HCT116 (cell line): ENCODE measurements around the gene SYNPR. TPM values are rescaled to one million over a fixed set of nuclear protein-coding genes. Genes with fewer than 3 reads are reported as not detected.

ENCODE experiments used
- ATAC-seq: fragments of 200-7000 bp; cut with Tn5 transposase; 2 replicates; pipeline ENCODE4 v1.9.1; 2020; ENCODE audit warnings: mild to moderate bottlenecking, moderate library complexity
- BruUV-seq: library from RNA; stranded (reverse); fragments of 400-500 nt; replicated peaks from 2 replicates; lab custom pipeline; 2021; lab: Mats Ljungman, UMichigan
- CTCF ChIA-PET: fragments of 300-600 bp; sonication (Branson Sonifier 250); formaldehyde crosslinking; loops from one replicate; lab custom pipeline; 2021; ENCODE audit warnings: antibody characterized with exemption; lab: Charles Lee
- POLR2A ChIA-PET: fragments of 300-600, 350-600 bp; sonication (Branson Sonifier 250); formaldehyde crosslinking; loops from one replicate; lab custom pipeline; 2021; ENCODE audit warnings: antibody characterized with exemption; lab: Charles Lee
- RAD21 ChIA-PET, 2 experiments: fragments of 300-600 bp; sonication (Branson Sonifier 250); formaldehyde crosslinking; loops; one replicate each; lab custom pipeline; 2023; ENCODE audit warnings: low total read pairs in 2 of 2; ENCODE audit not compliant: uncharacterized antibody in 2 of 2, unreplicated experiment in 2 of 2, low non-redundant PET in 1 of 2; lab: Charles Lee
- DNase-seq: peaks from one replicate; pipeline ENCODE4 v3.0.0-alpha.2; 2010; ENCODE audit warnings: low read depth, low spot score
- H2AFZ ChIP-seq: fragments of 200-600 bp; shearing (Covaris generic), sonication (generic); 2 replicates; pipeline ENCODE4 v1.6.1; 2017; ENCODE audit warnings: low read depth, mixed run types, mixed read lengths, antibody characterized with exemption, low read length; ENCODE audit not compliant: poor library complexity, severe bottlenecking
- H3K27ac ChIP-seq: 2 replicates; pipeline ENCODE4 v1.5.1; 2012; ENCODE audit warnings: low read depth, low read length
- H3K27me3 ChIP-seq: fragments of 200-600 bp; sonication (generic); 2 replicates; pipeline ENCODE4 v1.6.1; 2016; ENCODE audit warnings: mixed run types, low read length, mixed read lengths; ENCODE audit not compliant: insufficient read depth
- H3K36me3 ChIP-seq, 2 experiments: fragments of 200-500 bp in 1 of 2; fragments of 200-600 bp in 1 of 2; sonication (Bioruptor generic) in 1 of 2; sonication (generic) in 1 of 2; 2 replicates each; pipeline versions ENCODE4 v1.5.1 to v1.6.1; 2014 to 2016; ENCODE audit warnings: low read length in 2 of 2, inconsistent platforms in 1 of 2, mixed read lengths in 1 of 2, mixed run types in 1 of 2; ENCODE audit not compliant: insufficient read depth in 2 of 2, control insufficient read depth in 1 of 2
- H3K4me1 ChIP-seq, 2 experiments: fragments of 200-600 bp in 1 of 2; sonication (generic) in 1 of 2; 2 replicates each; pipeline versions ENCODE4 v1.5.1 to v1.6.1; 2012 to 2017; ENCODE audit warnings: low read length in 2 of 2, inconsistent platforms in 1 of 2, mild to moderate bottlenecking in 1 of 2, mixed read lengths in 1 of 2, mixed run types in 1 of 2, moderate library complexity in 1 of 2; ENCODE audit not compliant: insufficient read depth in 2 of 2, control insufficient read depth in 1 of 2
- H3K4me2 ChIP-seq: fragments of 200-600 bp; sonication (generic); 2 replicates; pipeline ENCODE4 v1.6.1; 2017; ENCODE audit warnings: mixed run types, low read length, mixed read lengths
- H3K4me3 ChIP-seq, 2 experiments: fragments of 200-600 bp in 1 of 2; sonication (generic) in 1 of 2; replicated peaks in 1 of 2; 2 replicates each; pipeline ENCODE4 v1.5.1; 2011 to 2016; ENCODE audit warnings: low read length in 2 of 2, control low read depth in 1 of 2, low read depth in 1 of 2, mild to moderate bottlenecking in 1 of 2, mixed read lengths in 1 of 2, mixed run types in 1 of 2
- H3K79me2 ChIP-seq: fragments of 200-600 bp; sonication (generic); 2 replicates; pipeline ENCODE4 v1.6.1; 2017; ENCODE audit warnings: mild to moderate bottlenecking, mixed run types, low read length, moderate library complexity, mixed read lengths; ENCODE audit not compliant: insufficient read depth
- H3K9ac ChIP-seq: fragments of 200-600 bp; sonication (generic); 2 replicates; pipeline ENCODE4 v1.6.1; 2016; ENCODE audit warnings: low read length, mixed read lengths
- H3K9me2 ChIP-seq: fragments of 200-600 bp; sonication (generic), shearing (Covaris generic); 2 replicates; pipeline ENCODE4 v1.6.1; 2017; ENCODE audit warnings: mixed run types, mild to moderate bottlenecking, moderate library complexity; ENCODE audit not compliant: insufficient read depth
- H3K9me3 ChIP-seq, 2 experiments: fragments of 200-500 bp in 1 of 2; fragments of 200-600 bp in 1 of 2; sonication (Bioruptor generic) in 1 of 2; sonication (generic) in 1 of 2; 2 replicates each; pipeline ENCODE4 v1.6.1; 2014 to 2017; ENCODE audit warnings: low read length in 2 of 2, mixed read lengths in 2 of 2, inconsistent platforms in 1 of 2, low read depth in 1 of 2, mild to moderate bottlenecking in 1 of 2, mixed run types in 1 of 2, moderate library complexity in 1 of 2; ENCODE audit not compliant: control insufficient read depth in 1 of 2, insufficient read depth in 1 of 2
- H4K20me1 ChIP-seq: fragments of 200-600 bp; sonication (generic), shearing (Covaris generic); 2 replicates; pipeline ENCODE4 v1.6.1; 2017; ENCODE audit warnings: mixed run types, mild to moderate bottlenecking, moderate library complexity; ENCODE audit not compliant: insufficient read depth
- ATF3 ChIP-seq: IDR thresholded peaks from 2 replicates; pipeline ENCODE4 v1.6.1; 2012
- CBX3 ChIP-seq: IDR thresholded peaks from 2 replicates; pipeline ENCODE4 v1.6.1; 2012; ENCODE audit warnings: low read depth
- CEBPB ChIP-seq: IDR thresholded peaks from 2 replicates; pipeline ENCODE4 v1.6.1; 2012; ENCODE audit warnings: low read depth
- EGR1 ChIP-seq: IDR thresholded peaks from 2 replicates; pipeline ENCODE4 v1.6.1; 2012; ENCODE audit warnings: low read depth
- EZH2 ChIP-seq: fragments of 200-600 bp; sonication (generic); IDR thresholded peaks from 2 replicates; pipeline ENCODE4 v1.6.1; 2017; ENCODE audit warnings: antibody characterized with exemption, mixed run types
- JUND ChIP-seq: IDR thresholded peaks from 2 replicates; pipeline ENCODE4 v1.6.1; 2012
- MAX ChIP-seq: IDR thresholded peaks from 2 replicates; pipeline ENCODE4 v1.6.1; 2012
- POLR2A ChIP-seq: IDR thresholded peaks from 2 replicates; pipeline ENCODE4 v1.7.0; 2011; ENCODE audit warnings: borderline replicate concordance; ENCODE audit not compliant: insufficient read depth, insufficient read length; ENCODE audit errors: extremely low read depth
- POLR2AphosphoS5 ChIP-seq: IDR thresholded peaks from 2 replicates; pipeline ENCODE4 v1.6.1; 2011; ENCODE audit warnings: mild to moderate bottlenecking, low read depth, low read length, moderate library complexity
- RAD21 ChIP-seq: IDR thresholded peaks from 2 replicates; pipeline ENCODE4 v1.6.1; 2012; ENCODE audit warnings: low read depth, mild to moderate bottlenecking
- REST ChIP-seq: IDR thresholded peaks from 2 replicates; pipeline ENCODE4 v1.6.1; 2012; ENCODE audit warnings: low read depth
- SRF ChIP-seq: IDR thresholded peaks from 2 replicates; pipeline ENCODE4 v1.6.1; 2012; ENCODE audit warnings: low read depth
- TCF7L2 ChIP-seq: IDR thresholded peaks from 2 replicates; pipeline ENCODE4 v1.7.0; 2011; ENCODE audit warnings: borderline replicate concordance, inconsistent platforms; ENCODE audit not compliant: insufficient read depth, insufficient read length; ENCODE audit errors: extremely low read depth
- ZBTB33 ChIP-seq: IDR thresholded peaks from 2 replicates; pipeline ENCODE4 v1.6.1; 2011; ENCODE audit warnings: mild to moderate bottlenecking, low read length, moderate library complexity; ENCODE audit not compliant: insufficient replicate concordance; ENCODE audit errors: extremely low read depth
- ZFX ChIP-seq: fragments of 450-650 bp; IDR thresholded peaks from 2 replicates; pipeline ENCODE4 v1.6.1; 2017
- ZNF274 ChIP-seq: fragments of 200-500 bp; sonication (Bioruptor generic); IDR thresholded peaks from 2 replicates; pipeline ENCODE4 v1.6.1; 2014; ENCODE audit warnings: mild to moderate bottlenecking, low read depth, low read length, inconsistent platforms
- intact Hi-C: fragments of 100-400 bp; cut with micrococcal nuclease; formaldehyde crosslinking; loops from 2 replicates; pipeline ENCODE4 v1.10.0; 2022
- total RNA-seq: library from RNA; stranded (reverse); gene quantifications from one replicate; pipeline ENCODE4 v1.2.1, GENCODE V29; 2021; ENCODE audit not compliant: unreplicated experiment

Gene SYNPR
- total RNA-seq, 1 experiment from 2014 or later: not detected

- ATAC-seq (no peak), DNase-seq (no peak)
- H3K27me3 ChIP-seq: no peaks in the 10 kb centered on the region; the same call in 1 of the 2 replicates
- H3K9me2 ChIP-seq: no peaks in the 10 kb centered on the region
- H3K4me3 ChIP-seq: no peak overlapping the region
- POLR2A ChIA-PET: no interaction called here
- H3K4me2 ChIP-seq: no peak overlapping the region
- intact Hi-C loops: no loop called here
- TF ChIP-seq EZH2: no peak
- TF ChIP-seq REST: no peak
- TF ChIP-seq JUND: no peak
- TF ChIP-seq RAD21: no peak
- TF ChIP-seq ATF3: no peak
- no peak for TF ChIP-seq ZNF274
- no peak for TF ChIP-seq CBX3
- no peak overlapping the region for H3K27ac ChIP-seq
- no TSS peak for BruUV-seq
- RAD21 ChIA-PET: no interaction called here
- H3K9ac ChIP-seq: no peak overlapping the region
- CTCF ChIA-PET: no interaction called here
- no peaks in the 10 kb centered on the region for H3K4me1 ChIP-seq
- no peaks in the 10 kb centered on the region for H3K9me3 ChIP-seq
- no peaks in the 10 kb centered on the region for H3K36me3 ChIP-seq
- no peaks in the 10 kb centered on the region for H4K20me1 ChIP-seq
- no peak overlapping the region for H2AFZ ChIP-seq
- no peaks in the 10 kb centered on the region for H3K79me2 ChIP-seq
These were observed 16.2 kb downstream of the SYNPR start for GRCh38 chr3:63294332-63294731.

- Histone ChIP-seq H3K9me2 (no peaks in the 10 kb centered on the region), H3K36me3 (no peaks in the 10 kb centered on the region), H3K4me2 (no peak overlapping the region), H2AFZ (no peak overlapping the region), H4K20me1 (no peaks in the 10 kb centered on the region), H3K4me1 (no peaks in the 10 kb centered on the region), H3K9me3 (no peaks in the 10 kb centered on the region), H3K9ac (no peak overlapping the region), H3K27ac (no peak overlapping the region), H3K27me3 (no peaks in the 10 kb centered on the region; the same call in 1 of the 2 replicates), H3K4me3 (no peak overlapping the region), H3K79me2 (no peaks in the 10 kb centered on the region)
- CTCF ChIA-PET: no interaction called here
- intact Hi-C loops: no loop called here
- no peak for ATAC-seq
- no TSS peak for BruUV-seq
- POLR2A ChIA-PET: no interaction called here
- RAD21 ChIA-PET: no interaction called here
- DNase-seq: no peak
- TF ChIP-seq CEBPB (no peak), EGR1 (no peak), ZBTB33 (no peak), ZFX (no peak), TCF7L2 (no peak), POLR2AphosphoS5 (no peak), MAX (no peak), ATF3 (no peak), POLR2A (no peak), RAD21 (no peak), CBX3 (no peak), SRF (no peak), ZNF274 (no peak), JUND (no peak)
These were observed 17.2 kb downstream of the SYNPR start for GRCh38 chr3:63295356-63295755.
